Colonic mucosa (tissue), 4 donors: ENCODE data around the gene NPHS1. TPM values are rescaled to one million over a fixed set of nuclear protein-coding genes. Genes with fewer than 3 reads are reported as not detected.

Source experiments
- DNase-seq: peaks from one replicate; pipeline ENCODE4 v3.0.0-alpha.2; 2020
- H3K27ac ChIP-seq: fragments of 200-600 bp; one replicate; pipeline ENCODE4 v1.8.0; 2021
- H3K27me3 ChIP-seq: fragments of 200-600 bp; one replicate; pipeline ENCODE4 v1.8.0; 2021
- H3K36me3 ChIP-seq: fragments of 200-600 bp; one replicate; pipeline ENCODE4 v1.8.0; 2021
- H3K4me1 ChIP-seq: fragments of 200-600 bp; one replicate; pipeline ENCODE4 v1.8.0; 2021; ENCODE audit warnings: mild to moderate bottlenecking
- H3K4me3 ChIP-seq: fragments of 200-600 bp; one replicate; pipeline ENCODE4 v1.8.0; 2021
- H3K9ac ChIP-seq, 2 donors: one replicate each; pipeline ENCODE4 v1.7.0; 2013; ENCODE audit warnings: control low read depth in 2 of 2, low read depth in 2 of 2, low read length in 2 of 2
- H3K9me3 ChIP-seq: fragments of 200-600 bp; one replicate; pipeline ENCODE4 v1.8.0; 2021
- CTCF ChIP-seq: fragments of 200-600 bp; IDR thresholded peaks from one replicate; pipeline ENCODE4 v1.8.0; 2022; ENCODE audit warnings: antibody characterized with exemption, mild to moderate bottlenecking
- intact Hi-C: fragments of 100-400 bp; cut with DNase I; formaldehyde crosslinking; loops from one replicate; pipeline ENCODE4 v1.14.1; 2022
- total RNA-seq, 2 donors: library from RNA; stranded (reverse); fragmentation: NEBNext Ultra II Directional in 1 of 2; extraction: Animal tissue kit (Norgen Biotek cat#: 25700) in 1 of 2; gene quantifications; one replicate each; pipeline ENCODE4 v1.2.1, GENCODE V29; 2021
- donor health status: healthy.
- donor health status: DM: no; HTN: no; CAD: no.
- donor health status: DM: no; HTN: no; CAD: no.

NPHS1 gene
- not detected for total RNA-seq

- Histone ChIP-seq H3K27me3 (peaks cover 21% of the 10 kb centered on the region), H3K9ac (no peak within 1 kb of the TSS), H3K4me3 (no peak within 1 kb of the TSS), H3K9me3 (no peaks in the 10 kb centered on the region), H3K36me3 (no peaks in the 10 kb centered on the region), H3K27ac (no peak within 1 kb of the TSS), H3K4me1 (no peaks in the 10 kb centered on the region)
- DNase-seq: no peak
- no peak for TF ChIP-seq CTCF
- intact Hi-C loops: no loop called here
Measured at GRCh38 chr19:35852029-35852780, at the start of gene NPHS1. Gene NPHS1 (minus strand): TSS chr19:35852504. CDS start chr19:35851837, 667 bp downstream.

GRCh38 chr19:35901055-35901644, 48.8 kb upstream of the NPHS1 start:
- peak overlapping the region; percentile 89 for H3K27ac ChIP-seq
- intact Hi-C loops: no loop called here
- no peak overlapping the region for H3K9ac ChIP-seq
- peak overlapping the region; percentile 46 for H3K4me3 ChIP-seq
- peaks cover 3% of the 10 kb centered on the region for H3K4me1 ChIP-seq
- H3K9me3 ChIP-seq: no peaks in the 10 kb centered on the region
- no peak for DNase-seq
- no peak for TF ChIP-seq CTCF
- H3K27me3 ChIP-seq: no peaks in the 10 kb centered on the region
- H3K36me3 ChIP-seq: no peaks in the 10 kb centered on the region

- H3K36me3 ChIP-seq: no peaks in the 10 kb centered on the region
- H3K9me3 ChIP-seq: no peaks in the 10 kb centered on the region
- H3K9ac ChIP-seq: peak overlapping the region; percentile 89 to 91
- peak overlapping the region; percentile 46 for H3K4me3 ChIP-seq
- H3K4me1 ChIP-seq: peaks cover 3% of the 10 kb centered on the region
- H3K27ac ChIP-seq: peak overlapping the region; percentile 89
- peak; percentile 87 for DNase-seq
- no peak for TF ChIP-seq CTCF
- intact Hi-C loops: loop anchor here (5.0 kb wide), 1 partner anchor 33 kb away; no protein-coding TSS in a partner anchor
- no peaks in the 10 kb centered on the region for H3K27me3 ChIP-seq
Measured at GRCh38 chr19:35899547-35900214, 47.4 kb upstream of the NPHS1 start.

GRCh38 chr19:35898499-35898809, 46.1 kb upstream of the NPHS1 start:
- intact Hi-C loops: loop anchor here (5.0 kb wide), 1 partner anchor 34 kb away; no protein-coding TSS in a partner anchor
- Histone ChIP-seq H3K27ac (peak overlapping the region; percentile 89), H3K4me1 (peaks cover 3% of the 10 kb centered on the region)

More at GRCh38 chr19:35898499-35898809, 46.1 kb upstream of the NPHS1 start:
- Histone ChIP-seq H3K4me3 (peak overlapping the region; percentile 46), H3K36me3 (no peaks in the 10 kb centered on the region), H3K9me3 (no peaks in the 10 kb centered on the region), H3K27me3 (no peaks in the 10 kb centered on the region), H3K9ac (peak overlapping the region; percentile 89 to 91)
- DNase-seq: no peak
- no peak for TF ChIP-seq CTCF
